TTC549 (cell line): ENCODE measurements around the gene HDAC9.
"Not testable (repeated sequence)": the region's sequence is repeated elsewhere in the genome, so short reads cannot be mapped to it uniquely, and the experiment has no call there.

Experiments used
- FAIRE-seq: peaks from 2 replicates; lab custom pipeline; 2012; peaks lifted over from hg19 to GRCh38; lab: Jason Lieb, UNC

The HDAC9 gene

GRCh38 chr7:19030281-19030680, 534.7 kb downstream of the HDAC9 start:
- no peak for FAIRE-seq

- FAIRE-seq, result not testable (repeated sequence)
These were observed 537.4 kb downstream of the HDAC9 start for GRCh38 chr7:19032942-19033341.

- FAIRE-seq, result no peak
These were observed 556.3 kb downstream of the HDAC9 start for GRCh38 chr7:19051767-19052375.
